ENCODE measurements around the gene ADORA2B.

The ADORA2B gene

DNA sequence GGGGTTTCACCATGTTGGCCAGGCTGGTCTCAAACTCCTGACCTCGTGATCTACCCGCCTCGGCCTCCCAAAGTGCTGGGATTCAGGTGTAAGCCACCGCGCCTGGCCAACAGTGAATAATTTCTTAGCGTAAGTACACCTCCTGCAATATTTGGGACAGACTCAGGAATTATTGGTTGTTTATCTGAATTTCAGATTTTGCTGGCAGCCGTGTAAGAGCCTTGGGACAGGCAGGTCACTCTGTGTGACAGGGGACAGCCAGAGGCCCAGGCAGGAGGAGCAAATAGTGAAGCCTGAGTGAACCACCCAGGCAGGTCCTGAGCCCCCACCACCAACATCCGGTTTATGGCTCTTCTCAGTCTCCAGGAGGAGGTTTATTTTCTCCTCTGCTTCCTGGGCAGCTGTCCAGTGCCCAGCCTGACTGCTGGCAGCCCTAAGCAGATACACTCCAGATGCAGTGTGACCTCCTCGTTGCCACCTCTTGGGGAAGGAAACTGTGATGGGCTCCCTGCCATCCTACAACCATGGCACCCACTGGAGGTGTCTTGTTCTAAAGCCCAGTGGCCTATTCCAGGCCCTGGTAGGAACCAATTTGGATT lies 26.2 kb upstream of the ADORA2B start:
- Histone ChIP-seq H3F3A (ENCODE audit: insufficient read depth, low read length) (no peaks in the 10 kb centered on the region), H3K27me3 (ENCODE audit: insufficient read depth, low read length) (no peaks in the 10 kb centered on the region; the same call in 1 of the 2 replicates), H4K20me1 (ENCODE audit: insufficient read depth, low read length) (no peaks in the 10 kb centered on the region), H3K79me2 (ENCODE audit: insufficient read depth, low read length) (no peaks in the 10 kb centered on the region), H3K27ac (ENCODE audit: low read depth, low read length, poor library complexity, severe bottlenecking) (no peak overlapping the region), H3K9ac (ENCODE audit: low read length) (no peak overlapping the region), H2AFZ (ENCODE audit: low read length) (no peak overlapping the region), H3K4me2 (ENCODE audit: low read length) (no peak overlapping the region), H3K4me1 (ENCODE audit: insufficient read depth, low read length, severe bottlenecking) (no peaks in the 10 kb centered on the region), H3K36me3 (ENCODE audit: insufficient read depth, low read length) (no peaks in the 10 kb centered on the region), H3K4me3 (ENCODE audit: low read depth, low read length, poor library complexity, severe bottlenecking) (no peak overlapping the region), H3K9me3 (ENCODE audit: low read length) (no peaks in the 10 kb centered on the region; the same call in 1 of the 2 replicates), H3K9me2 (ENCODE audit: low read depth, low read length) (no peaks in the 10 kb centered on the region)
- no peak for TF ChIP-seq EZH2 (IDR thresholded peaks at IDR 0.05; ENCODE audit: borderline replicate concordance, low read length)
- TF ChIP-seq CTCF (IDR thresholded peaks at IDR 0.05; ENCODE audit: low read length): no peak

- Histone ChIP-seq H3K27me3 (ENCODE audit: insufficient read depth, low read length) (no peaks in the 10 kb centered on the region; the same call in 1 of the 2 replicates), H3K4me3 (ENCODE audit: low read depth, low read length, poor library complexity, severe bottlenecking) (no peak overlapping the region), H3F3A (ENCODE audit: insufficient read depth, low read length) (no peaks in the 10 kb centered on the region), H3K9ac (ENCODE audit: low read length) (no peak overlapping the region), H3K9me3 (ENCODE audit: low read length) (no peaks in the 10 kb centered on the region; the same call in 1 of the 2 replicates), H4K20me1 (ENCODE audit: insufficient read depth, low read length) (no peaks in the 10 kb centered on the region), H3K27ac (ENCODE audit: low read depth, low read length, poor library complexity, severe bottlenecking) (no peak overlapping the region), H3K36me3 (ENCODE audit: insufficient read depth, low read length) (no peaks in the 10 kb centered on the region), H2AFZ (ENCODE audit: low read length) (no peak overlapping the region), H3K79me2 (ENCODE audit: insufficient read depth, low read length) (no peaks in the 10 kb centered on the region), H3K4me2 (ENCODE audit: low read length) (no peak overlapping the region), H3K9me2 (ENCODE audit: low read depth, low read length) (no peaks in the 10 kb centered on the region), H3K4me1 (ENCODE audit: insufficient read depth, low read length, severe bottlenecking) (no peaks in the 10 kb centered on the region)
- no peak for TF ChIP-seq CTCF (IDR thresholded peaks at IDR 0.05; ENCODE audit: low read length)
Observed at GRCh38 chr17:15919466-15919865, 25.5 kb upstream of the ADORA2B start.

GRCh38 chr17:15920758-15921239 lies 24.1 kb upstream of the ADORA2B start:
- H2AFZ ChIP-seq (ENCODE audit: low read length): no peak overlapping the region

More at GRCh38 chr17:15920758-15921239, 24.1 kb upstream of the ADORA2B start:
- Histone ChIP-seq H3F3A (ENCODE audit: insufficient read depth, low read length) (no peaks in the 10 kb centered on the region), H3K36me3 (ENCODE audit: insufficient read depth, low read length) (no peaks in the 10 kb centered on the region), H3K4me3 (ENCODE audit: low read depth, low read length, poor library complexity, severe bottlenecking) (no peak overlapping the region), H4K20me1 (ENCODE audit: insufficient read depth, low read length) (no peaks in the 10 kb centered on the region), H3K4me1 (ENCODE audit: insufficient read depth, low read length, severe bottlenecking) (no peaks in the 10 kb centered on the region), H3K9me3 (ENCODE audit: low read length) (no peaks in the 10 kb centered on the region; the same call in 1 of the 2 replicates), H3K27me3 (ENCODE audit: insufficient read depth, low read length) (no peaks in the 10 kb centered on the region; the same call in 1 of the 2 replicates), H3K9ac (ENCODE audit: low read length) (no peak overlapping the region), H3K4me2 (ENCODE audit: low read length) (no peak overlapping the region), H3K79me2 (ENCODE audit: insufficient read depth, low read length) (no peaks in the 10 kb centered on the region), H3K27ac (ENCODE audit: low read depth, low read length, poor library complexity, severe bottlenecking) (no peak overlapping the region), H3K9me2 (ENCODE audit: low read depth, low read length) (no peaks in the 10 kb centered on the region)
- TF ChIP-seq EZH2 (IDR thresholded peaks at IDR 0.05; ENCODE audit: borderline replicate concordance, low read length): no peak
- no peak for TF ChIP-seq CTCF (IDR thresholded peaks at IDR 0.05; ENCODE audit: low read length)

All from OCI-LY1 (cell line).